C4-2B (cell line): ENCODE data around the gene RUVBL1.

Experiments
- H3K27ac ChIP-seq: fragments of 450-650 bp; 2 replicates; pipeline ENCODE4 v1.5.1; 2017
- CTCF ChIP-seq: fragments of 450-650 bp; conservative IDR thresholded peaks from 2 replicates; pipeline ENCODE4 v1.5.1; 2017; ENCODE audit warnings: mild to moderate bottlenecking
- ZFX ChIP-seq: fragments of 450-650 bp; IDR thresholded peaks from 2 replicates; pipeline ENCODE4 v1.6.1; 2017

Gene RUVBL1

DNA sequence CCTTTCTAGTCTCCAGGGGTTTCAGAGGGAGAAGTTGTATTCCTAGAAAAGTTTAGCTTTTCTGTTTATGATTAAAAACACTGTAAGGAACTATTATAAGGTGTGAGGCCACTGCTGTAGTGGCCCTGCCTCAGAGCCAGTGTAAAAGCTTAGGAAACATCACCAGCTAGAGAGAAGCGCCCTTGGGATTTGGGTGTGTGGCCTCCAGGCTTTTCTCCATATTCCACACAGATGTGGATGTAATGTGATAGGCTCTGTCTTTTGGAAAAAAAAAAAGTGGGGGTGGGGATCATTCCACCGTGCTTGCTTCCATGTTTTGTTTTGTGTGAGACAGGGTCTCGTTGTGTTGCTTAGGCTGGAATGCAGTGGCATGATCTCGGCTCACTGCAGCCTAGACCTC, 57.5 kb downstream of the RUVBL1 start:
- H3K27ac ChIP-seq: no peak overlapping the region
- TF ChIP-seq ZFX (no peak), CTCF (no peak)

DNA sequence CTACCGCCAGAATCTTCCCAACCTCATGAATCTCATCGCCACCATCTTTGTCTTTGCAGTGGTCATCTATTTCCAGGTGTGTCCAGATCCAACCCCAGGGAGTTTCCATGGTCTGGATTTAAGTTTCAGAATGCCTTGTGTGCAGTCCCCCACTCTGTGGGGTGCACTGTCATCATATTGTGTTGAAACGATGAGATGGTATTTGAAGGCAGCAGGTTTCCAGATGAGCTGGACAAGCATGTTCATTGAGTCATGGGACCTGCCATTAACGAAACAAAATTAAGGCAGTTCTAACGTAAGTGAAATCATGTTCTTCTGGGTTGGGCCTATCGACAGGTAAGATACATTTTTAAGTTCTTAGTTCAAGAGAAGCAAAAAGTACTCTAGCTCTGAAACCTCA, 58.6 kb downstream of the RUVBL1 start:
- no peak overlapping the region for H3K27ac ChIP-seq
- TF ChIP-seq ZFX: no peak
- no peak for TF ChIP-seq CTCF

GRCh38 chr3:128063865-128064264, 59.7 kb downstream of the RUVBL1 start:
- no peak for TF ChIP-seq ZFX
- TF ChIP-seq CTCF: no peak
- H3K27ac ChIP-seq: no peak overlapping the region

GRCh38 chr3:128062033-128062745, 61.4 kb downstream of the RUVBL1 start:
- no peak for TF ChIP-seq ZFX
- no peak for TF ChIP-seq CTCF
- no peak overlapping the region for H3K27ac ChIP-seq

- H3K27ac ChIP-seq: no peak overlapping the region
- TF ChIP-seq ZFX: no peak
- no peak for TF ChIP-seq CTCF
Measured at GRCh38 chr3:128060473-128061381, 62.9 kb downstream of the RUVBL1 start.

DNA sequence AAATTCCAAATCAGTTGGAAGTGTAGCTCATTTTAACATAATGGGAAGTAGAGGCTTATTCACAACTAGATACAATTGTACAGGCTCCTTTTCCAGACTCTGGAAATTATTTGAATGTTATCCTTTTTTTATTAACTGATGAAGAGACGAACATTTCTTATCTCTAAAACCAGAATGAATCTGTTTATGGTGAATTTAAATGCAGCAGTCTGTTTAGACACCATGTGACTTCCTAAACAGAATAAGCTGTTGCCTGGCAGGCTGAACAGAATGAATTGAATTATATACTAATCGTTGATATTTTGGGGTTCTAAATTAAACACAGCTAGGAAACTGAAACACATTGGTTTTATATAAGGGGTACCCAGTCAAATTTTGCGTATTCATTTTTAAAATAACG, 67.4 kb downstream of the RUVBL1 start:
- no peak overlapping the region for H3K27ac ChIP-seq
- TF ChIP-seq CTCF (no peak), ZFX (no peak)

DNA sequence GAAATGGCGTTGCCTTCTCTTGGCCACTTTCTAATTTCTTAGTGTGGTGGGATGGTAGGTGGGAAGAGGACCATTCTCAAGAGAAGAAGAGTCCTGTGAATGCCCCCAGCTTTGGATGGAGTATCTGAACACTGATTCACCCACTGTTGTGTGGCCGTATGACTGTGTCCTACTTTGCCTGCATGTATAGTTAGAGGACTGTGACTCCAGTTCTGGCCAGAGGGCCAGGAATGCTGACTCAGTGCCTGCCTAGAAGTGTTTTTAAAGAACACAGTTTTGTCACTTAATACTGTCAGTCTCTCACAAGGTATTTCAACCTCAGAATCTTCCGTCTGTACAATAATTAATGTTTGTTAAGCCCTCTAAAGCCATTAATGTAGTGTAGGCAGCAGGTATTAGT, 69.2 kb downstream of the RUVBL1 start:
- no peak overlapping the region for H3K27ac ChIP-seq

More for the DNA sequence above, 69.2 kb downstream of the RUVBL1 start:
- TF ChIP-seq ZFX (no peak), CTCF (no peak)
